NCI-H345 treated with DMSO at 0.1 percent for 48 hours (cell line): ENCODE data around the gene SCAMP1.
"Not testable (repeated sequence)": the region's sequence is repeated elsewhere in the genome, so short reads cannot be mapped to it uniquely, and the experiment has no call there.

Source experiments
- DNase-seq: peaks from one replicate; lab custom pipeline; 2025; ENCODE audit not compliant: unreplicated experiment; lab: John Stamatoyannopoulos, UW

Gene SCAMP1

DNA sequence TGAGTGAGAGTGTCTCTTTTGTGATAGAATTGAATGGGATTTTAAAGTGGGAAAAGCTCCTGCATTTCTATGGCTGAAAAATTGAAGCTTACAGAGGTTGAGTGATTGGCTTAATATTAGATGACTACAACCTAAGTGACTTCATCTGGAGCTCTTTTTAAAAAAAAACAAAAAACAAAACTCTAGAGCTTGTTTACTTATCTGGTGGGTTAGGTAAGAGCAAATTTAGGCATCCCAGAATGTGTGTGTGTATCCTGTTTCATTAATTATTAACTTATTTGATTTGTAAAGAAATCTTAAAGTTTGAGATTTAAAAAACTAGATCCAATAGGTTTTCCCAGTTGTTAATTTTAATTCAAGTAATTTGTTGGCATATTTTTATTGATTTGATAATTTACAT is 60.1 kb downstream of the SCAMP1 start:
- no peak for DNase-seq

GRCh38 chr5:78424665-78425064 is 64.2 kb downstream of the SCAMP1 start:
- no peak for DNase-seq

- no peak for DNase-seq
Measured at GRCh38 chr5:78429332-78429980, 69.0 kb downstream of the SCAMP1 start.

DNA sequence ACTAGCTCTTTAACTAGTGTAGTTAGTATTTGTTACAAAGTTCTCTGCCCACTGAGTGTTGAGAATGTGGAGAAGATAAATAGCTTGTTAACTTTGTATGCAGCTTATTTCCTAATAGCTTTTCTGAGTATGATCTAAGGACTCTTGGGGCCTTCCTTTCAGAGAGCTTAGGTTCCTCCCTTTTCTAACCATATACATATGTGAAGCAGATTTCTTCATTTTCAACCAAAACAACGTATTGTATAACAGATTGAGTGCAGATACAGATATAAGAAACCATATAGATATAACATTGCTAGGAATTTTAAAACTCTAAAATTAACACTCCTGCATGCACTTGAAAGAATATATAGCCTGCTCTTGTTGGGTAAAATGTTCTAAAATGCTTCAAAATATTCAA is 70.4 kb downstream of the SCAMP1 start:
- DNase-seq = no peak

- no peak for DNase-seq
Measured at GRCh38 chr5:78433972-78434371, 73.6 kb downstream of the SCAMP1 start.

DNA sequence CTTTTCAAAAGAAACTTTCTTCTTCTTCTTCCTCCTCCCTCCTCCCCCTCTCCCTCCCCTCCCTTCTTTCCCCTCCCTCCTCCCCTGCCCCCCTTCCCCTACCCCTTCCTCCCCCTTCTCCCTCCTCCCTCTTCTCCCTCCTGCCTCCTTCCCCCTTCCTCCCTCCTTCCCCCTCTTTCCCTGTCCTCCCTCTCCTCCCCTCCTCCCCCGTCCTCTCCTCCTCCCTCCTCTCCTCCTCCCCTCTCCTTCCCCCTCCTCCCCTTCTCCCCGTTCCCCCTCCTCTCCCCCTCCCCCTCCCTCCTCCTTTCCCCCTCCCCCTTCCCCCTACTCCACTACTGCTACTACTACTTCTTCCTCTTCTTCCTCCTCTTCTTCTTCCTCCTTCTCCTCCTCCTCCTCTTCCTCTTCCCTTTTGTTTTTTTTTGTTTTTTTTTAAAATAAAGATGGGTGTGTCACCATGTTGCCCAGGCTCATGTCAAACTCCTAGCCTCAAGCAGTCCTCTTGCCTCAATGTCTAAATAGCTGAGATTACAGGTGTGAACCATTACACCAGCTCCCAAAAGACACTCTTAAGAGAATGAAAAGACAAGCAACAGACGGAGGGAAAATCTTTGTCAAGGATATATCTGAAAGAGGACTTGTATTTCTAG is 87.5 kb downstream of the SCAMP1 start:
- DNase-seq = no peak

DNA sequence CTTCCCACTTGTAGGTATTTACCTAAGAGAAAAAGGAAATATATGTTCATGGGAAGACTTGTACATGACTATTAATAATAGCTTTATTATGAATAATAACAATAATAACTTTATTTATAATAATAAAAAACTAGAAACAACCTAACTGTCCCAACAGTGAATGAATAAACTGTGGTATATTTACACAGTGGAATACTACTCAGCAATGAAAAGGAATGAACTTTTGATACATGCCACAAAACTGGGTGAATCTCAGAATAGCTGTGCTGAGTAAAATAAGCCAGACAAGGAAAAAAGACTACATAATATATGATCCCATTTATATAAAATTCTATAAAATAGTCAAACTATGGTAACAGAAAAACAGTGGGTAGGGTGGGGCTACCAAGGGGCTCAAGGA is 88.7 kb downstream of the SCAMP1 start:
- no peak for DNase-seq

- not testable (repeated sequence) for DNase-seq
Measured at GRCh38 chr5:78457507-78457906, 97.1 kb downstream of the SCAMP1 start.

DNA sequence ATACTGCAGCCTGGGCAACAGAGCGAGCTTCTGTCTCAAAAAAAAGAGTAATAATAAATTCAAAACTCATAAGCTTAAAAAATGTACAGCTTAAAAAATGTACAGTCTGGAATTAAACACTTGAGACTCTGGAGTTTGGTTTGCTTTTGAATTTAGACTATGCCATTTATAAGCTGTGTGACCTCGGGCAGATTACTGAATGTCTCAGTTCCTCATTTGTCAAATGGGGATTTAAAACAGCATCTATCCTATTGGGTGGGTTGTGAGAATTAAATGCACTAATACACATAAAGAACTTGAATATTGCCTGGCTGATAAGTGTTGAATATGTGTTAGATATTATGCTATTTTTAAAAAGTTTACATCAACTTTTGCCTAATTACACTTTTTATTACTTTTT is 98.4 kb downstream of the SCAMP1 start:
- no peak for DNase-seq

- DNase-seq = no peak
Measured at GRCh38 chr5:78467140-78467539, 106.7 kb downstream of the SCAMP1 start.

- DNase-seq = no peak
Measured at GRCh38 chr5:78467752-78468357, 107.4 kb downstream of the SCAMP1 start.

GRCh38 chr5:78471896-78472295 is 111.5 kb downstream of the SCAMP1 start:
- no peak for DNase-seq

DNA sequence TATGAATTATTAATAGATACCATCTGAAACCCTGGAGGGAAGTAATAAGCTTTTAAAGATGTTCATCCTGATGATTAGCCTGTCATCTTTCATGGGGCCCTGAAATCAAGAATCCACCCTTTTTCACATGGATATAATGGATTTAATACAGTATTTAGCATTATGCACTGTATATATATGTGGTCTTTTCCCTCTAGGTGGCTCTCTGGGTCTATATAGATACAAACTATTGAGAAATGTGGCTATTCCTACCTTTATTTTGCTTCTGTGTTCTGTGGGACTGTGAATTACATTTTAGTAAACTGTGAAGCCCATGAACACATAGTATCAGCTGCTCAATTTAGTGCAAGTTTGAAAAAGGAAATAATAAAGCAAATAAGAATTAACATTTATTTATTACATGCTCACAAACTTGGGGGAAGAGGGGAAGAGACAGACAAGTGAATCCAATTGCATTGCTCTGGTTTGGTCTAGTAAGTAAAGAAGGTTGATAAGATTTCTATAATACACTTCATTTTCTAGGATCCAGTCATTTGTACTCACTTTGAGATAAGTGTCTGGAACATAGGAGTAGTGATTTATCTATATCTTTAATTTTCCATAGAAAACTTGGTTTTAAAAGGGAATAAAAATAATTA is 112.2 kb downstream of the SCAMP1 start:
- no peak for DNase-seq

- DNase-seq = no peak
Measured at GRCh38 chr5:78473751-78474150, 113.3 kb downstream of the SCAMP1 start.

DNA sequence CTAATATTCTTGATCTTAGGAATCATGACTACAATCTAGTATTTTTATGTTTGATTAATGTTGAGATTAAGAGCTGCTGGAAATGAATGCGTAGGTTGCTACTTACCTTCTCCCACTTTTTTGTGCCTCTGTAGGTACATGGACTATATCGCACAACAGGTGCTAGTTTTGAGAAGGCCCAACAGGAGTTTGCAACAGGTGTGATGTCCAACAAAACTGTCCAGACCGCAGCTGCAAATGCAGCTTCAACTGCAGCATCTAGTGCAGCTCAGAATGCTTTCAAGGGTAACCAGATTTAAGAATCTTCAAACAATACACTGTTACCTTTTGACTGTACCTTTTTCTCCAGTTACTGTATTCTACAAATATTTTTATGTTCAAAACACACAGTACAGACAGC is 115.0 kb downstream of the SCAMP1 start:
- DNase-seq = no peak

GRCh38 chr5:78476795-78477194 is 116.4 kb downstream of the SCAMP1 start:
- DNase-seq = no peak

DNA sequence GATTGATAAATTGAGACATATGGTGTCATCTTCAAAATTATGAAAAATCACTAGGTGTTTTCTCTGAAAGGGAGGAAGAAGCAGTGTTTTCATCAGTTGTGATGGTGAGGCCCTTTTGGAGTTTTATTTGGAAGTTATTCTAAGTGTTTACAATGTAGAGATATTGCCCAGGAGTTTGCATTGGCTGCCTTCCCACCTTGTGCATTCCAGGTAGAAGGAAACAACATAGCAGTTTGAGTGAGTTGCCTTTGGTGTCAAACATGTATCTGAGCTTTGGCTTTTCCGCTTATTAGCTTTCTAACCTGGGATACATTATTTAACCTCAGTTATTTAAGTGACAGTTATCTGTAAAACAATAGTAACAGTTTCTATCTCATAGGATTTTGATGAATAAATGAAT is 122.5 kb downstream of the SCAMP1 start:
- no peak for DNase-seq

GRCh38 chr5:78483809-78484521 is 123.5 kb downstream of the SCAMP1 start:
- DNase-seq = no peak

DNA sequence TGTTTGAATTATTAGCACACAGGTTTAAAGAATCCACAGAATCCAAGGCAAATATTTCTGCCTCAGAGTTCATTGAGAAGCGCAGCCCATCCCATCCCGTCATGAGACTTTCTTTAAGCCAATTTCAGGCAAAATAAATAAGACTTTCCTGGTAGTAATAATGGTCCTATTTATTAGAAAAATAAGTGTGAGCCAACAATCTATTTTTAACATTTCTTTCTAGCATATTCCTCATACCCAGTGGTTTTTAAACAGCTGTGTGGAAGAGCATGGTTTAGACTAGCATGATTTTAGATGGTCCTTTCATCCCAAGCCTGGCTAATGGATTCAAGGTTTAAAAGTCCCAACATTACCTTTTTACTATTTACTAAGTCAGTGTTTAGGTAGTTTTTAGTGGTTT is 125.8 kb downstream of the SCAMP1 start:
- DNase-seq = no peak

DNA sequence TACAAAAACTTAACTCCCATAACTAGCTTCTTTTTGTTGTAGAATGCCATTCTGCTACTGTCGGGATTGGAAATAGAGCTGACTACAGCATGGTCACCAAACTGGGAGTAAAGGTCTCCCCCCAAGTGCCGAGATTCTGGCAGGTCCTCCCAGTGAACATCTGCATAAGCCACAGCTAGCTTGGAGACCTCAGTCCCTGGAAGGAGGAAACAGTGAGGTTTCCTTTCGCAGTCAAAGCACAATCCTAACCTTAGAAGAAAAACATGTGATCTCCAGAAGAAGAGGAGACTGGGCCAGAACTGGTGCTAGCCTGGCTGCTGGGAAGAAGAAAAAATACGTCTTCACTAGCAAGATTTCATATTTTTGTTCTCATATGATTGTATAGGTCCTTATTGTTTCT is 127.4 kb downstream of the SCAMP1 start:
- DNase-seq = no peak

GRCh38 chr5:78490709-78491485 is 130.5 kb downstream of the SCAMP1 start:
- DNase-seq = no peak
